RKO (cell line): ENCODE data around the gene RHOXF2.
"Not testable (repeated sequence)": the region's sequence is repeated elsewhere in the genome, so short reads cannot be mapped to it uniquely, and the experiment has no call there.

Experiments
- DNase-seq: peaks from one replicate; pipeline ENCODE4 v3.0.0-alpha.2; 2016; ENCODE audit warnings: low spot score

Gene RHOXF2

DNA sequence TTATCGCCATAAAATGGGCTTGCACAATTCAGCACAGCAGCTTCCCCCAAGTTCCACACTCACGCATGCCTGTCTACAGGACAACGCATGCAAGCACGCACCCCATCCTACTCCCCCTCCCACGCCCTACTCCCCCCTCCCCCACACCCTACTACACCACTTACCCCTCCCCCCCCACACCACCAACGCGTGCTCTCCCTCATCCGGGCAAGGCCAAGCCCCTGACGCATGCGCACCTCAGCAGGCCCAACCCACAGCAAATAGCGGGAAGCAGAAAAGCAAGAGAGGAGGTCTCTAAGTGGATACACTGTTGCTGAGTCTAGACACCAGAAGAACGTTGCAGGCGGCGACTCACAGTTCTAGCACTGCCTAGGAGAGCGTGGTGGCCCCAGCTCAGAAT is at the start of gene RHOXF2:
Gene RHOXF2, plus strand, starts transcription at position 301 of the 400 bp plus-strand sequence. CDS start 138 bp downstream, outside the sequence.
- not testable (repeated sequence) for DNase-seq

GRCh38 chrX:120109378-120109777 is 49.0 kb upstream of the RHOXF2 start:
- no peak for DNase-seq

DNA sequence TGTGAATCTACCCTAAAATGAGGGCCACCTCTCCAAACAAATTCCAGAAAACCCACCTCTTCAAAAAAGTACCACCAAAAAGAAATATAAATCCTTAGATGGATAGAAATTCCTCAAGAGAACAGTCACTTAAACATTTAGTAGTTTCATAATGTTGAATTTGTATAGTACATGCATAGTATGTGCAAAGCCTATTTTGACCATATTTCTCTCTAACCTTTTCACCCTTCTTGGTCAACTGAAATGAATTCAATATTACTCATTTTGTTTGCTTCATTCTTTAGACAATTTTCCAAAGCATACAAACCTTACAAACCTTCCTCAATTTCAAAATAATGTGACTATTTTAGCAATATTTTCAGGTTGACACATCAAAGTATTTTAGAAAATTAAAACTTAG is 46.8 kb upstream of the RHOXF2 start:
- no peak for DNase-seq

GRCh38 chrX:120115438-120115963 is 42.9 kb upstream of the RHOXF2 start, which contains the start of gene RHOXF1:
TSS of gene RHOXF1 (minus strand) at chrX:120115913. CDS start at chrX:120115862, 51 bp downstream.
- DNase-seq: no peak

DNA sequence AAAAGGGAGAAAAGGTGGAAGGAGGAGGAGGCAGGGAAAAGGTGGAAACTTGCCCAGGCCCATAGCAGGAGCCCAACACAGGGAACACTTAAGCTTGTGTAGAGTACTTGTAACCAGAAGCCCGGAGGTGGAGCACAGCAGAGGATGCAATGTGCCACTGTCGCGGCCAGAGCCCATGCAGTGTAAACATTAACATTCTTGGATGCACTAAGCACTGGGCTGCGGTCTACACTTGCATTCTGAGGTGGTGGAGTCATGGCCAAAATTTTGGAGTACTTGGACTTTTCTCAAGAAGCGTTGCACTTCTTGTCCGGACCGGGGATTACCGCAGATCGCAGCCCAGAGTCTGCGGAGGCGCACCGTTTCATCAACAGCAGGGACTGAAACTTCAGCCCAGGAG is 38.2 kb upstream of the RHOXF2 start:
- DNase-seq: no peak

DNA sequence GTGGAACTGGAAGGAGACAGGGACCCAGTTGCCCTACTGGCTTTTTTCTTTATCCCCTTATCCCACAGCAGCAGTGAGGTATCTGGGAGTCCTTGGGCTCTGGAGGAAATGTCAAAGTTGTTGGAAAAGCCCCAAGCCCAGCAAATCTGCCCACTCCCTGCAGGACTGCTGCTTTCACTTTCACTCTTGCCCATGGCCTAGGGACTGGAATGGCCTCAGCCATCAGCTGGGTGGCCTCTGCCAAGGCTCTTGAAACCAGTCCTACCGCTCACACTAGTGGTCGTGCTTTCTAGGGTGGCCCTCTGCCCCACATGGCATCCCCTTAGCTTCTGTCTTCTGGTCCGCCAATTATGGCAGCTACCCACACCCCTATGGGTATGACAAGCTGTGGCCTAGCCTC is 33.0 kb upstream of the RHOXF2 start:
- DNase-seq: no peak

DNA sequence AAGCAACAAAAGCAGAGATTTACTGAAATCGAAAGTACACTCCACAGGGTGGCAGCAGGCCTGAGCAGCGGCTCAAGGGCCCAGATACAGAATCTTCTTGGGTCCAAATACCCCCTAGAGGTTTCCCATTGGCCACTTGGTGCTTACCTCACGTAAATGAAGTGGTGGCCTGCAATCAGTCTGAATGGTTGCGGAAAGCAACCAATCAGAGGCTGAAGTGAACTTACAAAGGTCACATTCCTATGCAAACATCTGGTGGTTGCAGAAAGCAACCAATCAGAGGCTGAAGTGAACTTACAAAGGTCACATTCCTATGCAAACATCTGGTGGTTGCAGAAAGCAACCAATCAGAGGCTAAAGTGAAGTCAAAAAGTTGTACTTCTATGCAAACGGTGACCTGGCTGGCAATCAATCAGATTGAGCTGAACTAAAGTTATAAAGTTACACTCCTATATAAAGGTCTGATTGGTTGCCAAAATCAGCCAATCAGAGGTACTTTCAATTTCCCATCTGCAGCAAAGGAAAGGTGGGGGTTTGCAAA is 30.0 kb upstream of the RHOXF2 start:
- DNase-seq: not testable (repeated sequence)

- no peak for DNase-seq
These were observed 22.3 kb upstream of the RHOXF2 start for GRCh38 chrX:120136128-120136527.

DNA sequence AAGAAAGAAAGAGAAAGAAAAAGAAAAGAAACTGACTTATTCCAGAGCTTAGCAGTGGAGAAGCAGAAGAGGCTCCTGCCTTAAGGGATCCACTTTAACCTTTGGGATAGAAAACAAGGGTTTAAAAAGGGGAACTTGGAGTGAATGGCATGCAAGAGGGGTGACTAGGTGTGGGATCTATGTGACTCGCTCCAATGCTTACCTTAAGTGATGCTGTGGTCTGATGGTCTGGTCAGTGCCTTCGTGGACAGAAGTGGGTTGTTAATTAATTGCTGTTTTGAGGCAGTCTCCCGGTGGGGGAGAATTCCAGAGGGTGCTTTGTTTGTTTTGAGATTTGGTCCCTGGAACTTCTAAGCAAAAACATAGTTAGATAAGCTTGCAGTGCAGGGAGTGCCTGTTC is 21.6 kb upstream of the RHOXF2 start:
- DNase-seq: no peak

GRCh38 chrX:120137439-120137838 is 21.0 kb upstream of the RHOXF2 start:
- DNase-seq: peak; percentile 11

GRCh38 chrX:120140293-120140981 is 18.0 kb upstream of the RHOXF2 start:
- DNase-seq: no peak

DNA sequence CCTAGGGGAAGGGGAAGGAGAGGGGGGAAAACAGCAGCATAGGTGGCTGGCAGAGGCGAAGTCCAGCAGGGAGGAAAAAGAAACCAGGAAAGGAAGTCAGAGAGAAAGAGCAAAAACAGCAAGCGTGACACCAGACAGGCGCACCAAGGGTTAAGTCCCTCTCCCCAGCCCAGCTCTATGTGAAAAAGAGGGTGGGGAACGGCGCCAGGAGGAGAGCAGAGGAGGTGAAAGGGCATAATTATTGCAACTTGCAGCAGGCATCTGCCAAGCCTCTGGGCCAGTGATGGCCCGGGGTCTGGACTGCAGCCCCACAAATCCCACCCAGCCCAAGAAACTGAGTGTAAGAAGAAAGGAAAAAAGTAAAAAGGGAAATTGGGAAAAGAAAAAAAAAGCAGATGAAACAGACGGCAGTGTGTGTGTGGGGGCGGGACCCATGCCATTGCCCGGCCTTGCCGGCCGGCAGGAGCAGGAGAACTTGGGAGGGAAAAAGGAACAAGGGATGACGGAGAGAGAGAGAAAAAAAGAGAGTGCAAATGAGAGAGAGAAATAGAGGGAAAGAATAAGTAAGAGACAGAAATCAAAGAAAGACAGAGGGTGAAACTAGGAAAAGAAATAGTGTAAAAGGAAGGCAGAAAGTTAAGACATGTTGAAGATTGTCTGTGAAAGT is 14.1 kb upstream of the RHOXF2 start:
- DNase-seq: no peak

- no peak for DNase-seq
These were observed 13.0 kb upstream of the RHOXF2 start for GRCh38 chrX:120145295-120145925.

DNA sequence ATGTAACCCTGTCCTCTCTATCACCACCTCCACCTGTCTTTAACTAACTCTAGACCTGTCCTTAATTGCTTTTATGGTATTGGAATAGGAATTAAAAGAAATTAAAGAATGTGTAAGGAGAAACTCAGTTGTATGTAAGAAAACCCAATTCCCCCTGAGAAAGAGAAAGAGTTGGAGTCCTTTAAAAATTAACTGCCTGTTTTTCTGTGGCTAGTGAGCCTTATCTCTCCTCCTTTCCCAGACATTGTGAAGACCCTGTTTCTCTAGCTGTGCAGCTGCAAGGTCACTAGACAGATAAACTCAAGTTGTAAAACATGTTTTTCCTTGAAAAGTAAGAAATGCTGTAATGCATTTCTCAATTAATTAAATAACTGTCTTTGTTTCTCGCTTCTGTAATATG is 12.1 kb upstream of the RHOXF2 start:
- DNase-seq: not testable (repeated sequence)

DNA sequence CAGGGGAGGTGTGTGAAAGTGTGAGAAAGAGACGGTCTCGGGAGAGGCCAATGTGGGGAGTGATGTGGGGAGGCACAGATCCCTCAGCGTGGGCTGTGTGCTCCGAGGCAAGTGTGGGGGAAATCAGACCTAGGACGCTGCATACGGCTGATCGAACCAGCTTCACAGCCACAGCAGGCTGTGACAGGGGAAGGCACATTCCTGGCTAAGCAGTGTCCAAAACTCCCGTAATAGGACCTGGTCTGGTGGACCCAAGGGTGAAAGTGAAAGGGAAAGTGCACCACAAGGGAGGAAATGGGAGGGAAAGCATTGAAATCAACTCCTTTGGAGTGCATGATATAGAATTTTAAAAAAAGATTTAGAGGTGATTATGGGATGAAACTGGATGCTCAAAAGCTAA is 10.9 kb upstream of the RHOXF2 start:
- no peak for DNase-seq

- DNase-seq: not testable (repeated sequence)
These were observed 8.2 kb upstream of the RHOXF2 start for GRCh38 chrX:120150109-120150744.

GRCh38 chrX:120159086-120159485 is 673 bp downstream of the RHOXF2 start:
- not testable (repeated sequence) for DNase-seq

- DNase-seq: not testable (repeated sequence)
These were observed 34.8 kb downstream of the RHOXF2 start for GRCh38 chrX:120193254-120193653.

DNA sequence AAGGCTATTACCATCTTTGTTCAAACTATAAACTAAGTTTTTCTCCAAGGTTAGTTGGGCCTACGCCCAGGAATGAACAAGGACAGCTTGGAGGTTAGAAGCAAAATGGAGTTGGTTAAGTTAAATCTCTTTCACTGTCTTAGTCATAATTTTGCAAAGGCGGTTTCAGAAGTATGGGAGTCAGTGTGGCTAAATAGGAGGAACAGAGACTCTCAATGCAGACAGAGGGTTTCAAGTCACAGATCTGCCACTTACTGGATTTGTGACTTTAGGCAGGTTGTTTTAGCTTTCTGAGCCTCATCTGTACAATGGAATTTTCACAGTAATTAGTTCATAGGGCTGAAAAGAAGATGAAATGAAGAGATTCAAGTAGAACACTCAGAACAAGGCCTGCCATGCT is 35.3 kb downstream of the RHOXF2 start:
- not testable (repeated sequence) for DNase-seq

- not testable (repeated sequence) for DNase-seq
These were observed 37.4 kb downstream of the RHOXF2 start for GRCh38 chrX:120195786-120196185.

GRCh38 chrX:120196626-120197283 is 38.3 kb downstream of the RHOXF2 start:
- DNase-seq: not testable (repeated sequence)
